GM06990 (cell line): Measurements from ENCODE around the gene VWA8.

Source experiments
- DNase-seq: peaks from one replicate; pipeline ENCODE4 v3.0.0-alpha.2; 2011; ENCODE audit not compliant: insufficient read length; ENCODE audit errors: extremely low read depth
- H3K27me3 ChIP-seq: replicated peaks from 2 replicates; pipeline ENCODE4 v1.6.0; 2011; ENCODE audit warnings: low read length; ENCODE audit not compliant: control insufficient read depth, insufficient read depth
- H3K36me3 ChIP-seq: 2 replicates; pipeline ENCODE4 v1.5.1; 2011; ENCODE audit warnings: low read length; ENCODE audit not compliant: control insufficient read depth, insufficient read depth
- H3K4me3 ChIP-seq: replicated peaks from 2 replicates; pipeline ENCODE4 v1.5.1; 2011; ENCODE audit warnings: low read depth, mild to moderate bottlenecking, control low read depth, low read length
- TF ChIP-seq, protein P1 (sequence below): IDR thresholded peaks from 2 replicates; pipeline ENCODE4 v1.5.1; 2011; ENCODE audit warnings: low read length, control low read depth, mild to moderate bottlenecking, inconsistent platforms; ENCODE audit not compliant: insufficient read depth, poor library complexity, severe bottlenecking

VWA8 gene

GRCh38 chr13:41603917-41604316 is 357.0 kb downstream of the VWA8 start:
- DNase-seq, result no peak
- Histone ChIP-seq H3K4me3 (no peak overlapping the region), H3K36me3 (peaks cover 4% of the 10 kb centered on the region)

GRCh38 chr13:41601718-41602445 is 359.0 kb downstream of the VWA8 start:
- DNase-seq, result no peak
- Histone ChIP-seq H3K36me3 (peaks cover 4% of the 10 kb centered on the region), H3K27me3 (no peaks in the 10 kb centered on the region), H3K4me3 (no peak overlapping the region)
- TF ChIP-seq, protein P1, sequence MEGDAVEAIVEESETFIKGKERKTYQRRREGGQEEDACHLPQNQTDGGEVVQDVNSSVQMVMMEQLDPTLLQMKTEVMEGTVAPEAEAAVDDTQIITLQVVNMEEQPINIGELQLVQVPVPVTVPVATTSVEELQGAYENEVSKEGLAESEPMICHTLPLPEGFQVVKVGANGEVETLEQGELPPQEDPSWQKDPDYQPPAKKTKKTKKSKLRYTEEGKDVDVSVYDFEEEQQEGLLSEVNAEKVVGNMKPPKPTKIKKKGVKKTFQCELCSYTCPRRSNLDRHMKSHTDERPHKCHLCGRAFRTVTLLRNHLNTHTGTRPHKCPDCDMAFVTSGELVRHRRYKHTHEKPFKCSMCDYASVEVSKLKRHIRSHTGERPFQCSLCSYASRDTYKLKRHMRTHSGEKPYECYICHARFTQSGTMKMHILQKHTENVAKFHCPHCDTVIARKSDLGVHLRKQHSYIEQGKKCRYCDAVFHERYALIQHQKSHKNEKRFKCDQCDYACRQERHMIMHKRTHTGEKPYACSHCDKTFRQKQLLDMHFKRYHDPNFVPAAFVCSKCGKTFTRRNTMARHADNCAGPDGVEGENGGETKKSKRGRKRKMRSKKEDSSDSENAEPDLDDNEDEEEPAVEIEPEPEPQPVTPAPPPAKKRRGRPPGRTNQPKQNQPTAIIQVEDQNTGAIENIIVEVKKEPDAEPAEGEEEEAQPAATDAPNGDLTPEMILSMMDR, result no peak

More at GRCh38 chr13:41603917-41604316, 357.0 kb downstream of the VWA8 start:
- H3K27me3 ChIP-seq, result no peaks in the 10 kb centered on the region
- TF ChIP-seq, protein P1, result no peak

DNA sequence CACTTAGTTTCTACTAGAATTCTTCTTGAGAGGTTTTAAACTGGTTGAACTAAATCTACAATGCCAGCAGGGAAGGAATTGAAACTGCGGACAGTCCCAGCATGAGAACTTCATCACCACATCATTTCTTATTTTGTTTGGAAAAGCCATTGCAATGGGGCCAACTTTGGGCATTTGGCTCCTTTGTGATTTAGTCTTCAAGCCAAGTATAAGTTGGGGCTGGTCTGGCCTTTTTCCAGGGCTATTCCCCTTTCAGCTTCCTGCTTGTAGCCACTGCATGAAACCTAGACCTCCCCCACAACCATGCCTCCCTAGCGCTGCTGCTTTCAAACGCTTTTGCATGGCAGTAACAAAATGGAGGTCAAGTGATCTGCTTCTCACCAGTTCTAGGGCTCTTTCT is 361.3 kb downstream of the VWA8 start:
- TF ChIP-seq, protein P1, result no peak
- no peak for DNase-seq
- Histone ChIP-seq H3K4me3 (no peak overlapping the region), H3K36me3 (peaks cover 4% of the 10 kb centered on the region), H3K27me3 (no peaks in the 10 kb centered on the region)

- Histone ChIP-seq H3K36me3 (peaks cover 2% of the 10 kb centered on the region; the same call in 1 of the 2 replicates), H3K27me3 (no peaks in the 10 kb centered on the region), H3K4me3 (no peak overlapping the region)
- TF ChIP-seq, protein P1, result no peak
- DNase-seq, result no peak
Observed at GRCh38 chr13:41597348-41598041, 363.4 kb downstream of the VWA8 start.

GRCh38 chr13:41596190-41596589 is 364.7 kb downstream of the VWA8 start:
- H3K36me3 ChIP-seq, result 0 out of 2 replicates have a peak, but pooled peaks cover 2% of the 10 kb centered on the region
- no peaks in the 10 kb centered on the region for H3K27me3 ChIP-seq
- TF ChIP-seq, protein P1, result no peak
- no peak for DNase-seq
- H3K4me3 ChIP-seq, result no peak overlapping the region
